ENCODE data around the gene NSMF. TPM values are rescaled to one million over a fixed set of nuclear protein-coding genes. Genes with fewer than 3 reads are reported as not detected.

Gene NSMF
- 35.1 TPM for total RNA-seq

GRCh38 chr9:137459152-137459600 is at the start of gene NSMF:
Gene NSMF, minus strand, starts transcription at chr9:137459334. Its CDS starts 232 bp downstream, at chr9:137459102.
- intact Hi-C loops (cut with DNase I): no loop called here
- Histone ChIP-seq H3K4me3 (peak within 1 kb of the TSS; percentile 83 to 86), H3K4me1 (peaks cover 36% of the 10 kb centered on the region), H3K36me3 (no peaks in the 10 kb centered on the region), H3K27ac (peak within 1 kb of the TSS; percentile 82), H3K27me3 (no peaks in the 10 kb centered on the region), H3K9me3 (no peaks in the 10 kb centered on the region)
- no peak for TF ChIP-seq CTCF (IDR thresholded peaks at IDR 0.05)
- TF ChIP-seq POLR2AphosphoS5 (IDR thresholded peaks at IDR 0.05; ENCODE audit: insufficient read depth in 1 of 2, low read depth in 1 of 2): peak in 1 of 2 donors; percentile 69
- peak in 1 of 2 donors; percentile 91 for TF ChIP-seq POLR2A (IDR thresholded peaks at IDR 0.05)
- no peak for DNase-seq (ENCODE audit: extremely low spot score in 2 of 2)

GRCh38 chr9:137506702-137507171 is 47.6 kb upstream of the NSMF start:
- H3K4me3 ChIP-seq: no peak overlapping the region
- no peaks in the 10 kb centered on the region for H3K27me3 ChIP-seq
- no peak overlapping the region for H3K27ac ChIP-seq
- TF ChIP-seq POLR2AphosphoS5 (IDR thresholded peaks at IDR 0.05; ENCODE audit: insufficient read depth in 1 of 2, low read depth in 1 of 2) (no peak), CTCF (IDR thresholded peaks at IDR 0.05) (no peak), POLR2A (IDR thresholded peaks at IDR 0.05) (no peak)
- DNase-seq (ENCODE audit: extremely low spot score in 2 of 2): no peak
- intact Hi-C loops (cut with DNase I): no loop called here
- H3K9me3 ChIP-seq: no peaks in the 10 kb centered on the region
- H3K36me3 ChIP-seq: no peaks in the 10 kb centered on the region
- no peaks in the 10 kb centered on the region for H3K4me1 ChIP-seq

GRCh38 chr9:137506274-137506673 is 47.1 kb upstream of the NSMF start:
- no peak for DNase-seq (ENCODE audit: extremely low spot score in 2 of 2)
- intact Hi-C loops (cut with DNase I): no loop called here
- Histone ChIP-seq H3K27me3 (no peaks in the 10 kb centered on the region), H3K4me1 (no peaks in the 10 kb centered on the region), H3K4me3 (no peak overlapping the region), H3K36me3 (peaks cover 0 to 3% of the 10 kb centered on the region in 2 donors), H3K9me3 (no peaks in the 10 kb centered on the region), H3K27ac (no peak overlapping the region)
- TF ChIP-seq CTCF (IDR thresholded peaks at IDR 0.05): no peak
- TF ChIP-seq POLR2AphosphoS5 (IDR thresholded peaks at IDR 0.05; ENCODE audit: insufficient read depth in 1 of 2, low read depth in 1 of 2): no peak
- TF ChIP-seq POLR2A (IDR thresholded peaks at IDR 0.05): no peak

GRCh38 chr9:137505421-137506140 is 46.4 kb upstream of the NSMF start:
- no peaks in the 10 kb centered on the region for H3K27me3 ChIP-seq
- H3K9me3 ChIP-seq: no peaks in the 10 kb centered on the region
- no peak overlapping the region for H3K4me3 ChIP-seq
- H3K36me3 ChIP-seq: peaks cover 0 to 4% of the 10 kb centered on the region in 2 donors
- intact Hi-C loops (cut with DNase I): no loop called here
- no peak overlapping the region for H3K27ac ChIP-seq
- H3K4me1 ChIP-seq: no peaks in the 10 kb centered on the region
- DNase-seq (ENCODE audit: extremely low spot score in 2 of 2): no peak
- TF ChIP-seq CTCF (IDR thresholded peaks at IDR 0.05): no peak
- no peak for TF ChIP-seq POLR2A (IDR thresholded peaks at IDR 0.05)
- TF ChIP-seq POLR2AphosphoS5 (IDR thresholded peaks at IDR 0.05; ENCODE audit: insufficient read depth in 1 of 2, low read depth in 1 of 2): no peak

- no peak for DNase-seq (ENCODE audit: extremely low spot score in 2 of 2)
- H3K4me1 ChIP-seq: no peaks in the 10 kb centered on the region
- H3K36me3 ChIP-seq: peaks cover 0 to 4% of the 10 kb centered on the region in 2 donors
- intact Hi-C loops (cut with DNase I): no loop called here
- no peak overlapping the region for H3K4me3 ChIP-seq
- H3K27ac ChIP-seq: no peak overlapping the region
- no peaks in the 10 kb centered on the region for H3K27me3 ChIP-seq
- no peaks in the 10 kb centered on the region for H3K9me3 ChIP-seq
- TF ChIP-seq CTCF (IDR thresholded peaks at IDR 0.05) (no peak), POLR2AphosphoS5 (IDR thresholded peaks at IDR 0.05; ENCODE audit: insufficient read depth in 1 of 2, low read depth in 1 of 2) (no peak), POLR2A (IDR thresholded peaks at IDR 0.05) (no peak)
These were observed 45.3 kb upstream of the NSMF start for GRCh38 chr9:137504432-137504777.
